Measurements from ENCODE around the gene PTGS1.

Gene PTGS1

DNA sequence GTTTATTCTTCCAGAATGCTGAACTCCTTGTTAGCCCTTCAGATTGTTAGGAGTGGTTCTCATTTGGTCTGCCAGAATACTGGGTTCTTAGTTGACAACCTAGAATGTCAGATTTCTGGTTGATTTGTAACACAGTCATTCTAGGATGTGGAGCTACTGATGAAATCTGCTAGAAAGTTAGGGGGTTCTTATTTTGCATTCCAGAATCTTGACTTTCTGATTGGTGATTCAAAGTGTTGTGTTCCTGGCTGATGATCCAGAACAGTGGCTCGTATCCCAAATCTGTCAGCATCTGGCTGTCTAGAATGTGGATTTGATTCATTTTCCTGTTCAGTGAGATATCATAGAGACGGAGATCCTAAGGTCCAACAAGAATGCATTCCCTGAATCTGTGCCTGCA, 21.9 kb downstream of the PTGS1 start:
- no peak overlapping the region for H3K4me2 ChIP-seq (ENCODE audit: low read depth, low read length)
- H3K27ac ChIP-seq (ENCODE audit: low read length), result no peak overlapping the region
- H3K4me1 ChIP-seq (ENCODE audit: low read length), result no peaks in the 10 kb centered on the region
- no peak overlapping the region for H3K4me3 ChIP-seq (ENCODE audit: low read length)
- no peaks in the 10 kb centered on the region for H3F3A ChIP-seq (ENCODE audit: insufficient read depth, low read length)
- no peaks in the 10 kb centered on the region for H3K9me3 ChIP-seq (replicated peaks; ENCODE audit: insufficient read depth, low read length)
- no peaks in the 10 kb centered on the region for H4K20me1 ChIP-seq (ENCODE audit: insufficient read depth, low read length)
- no peaks in the 10 kb centered on the region for H3K79me2 ChIP-seq (ENCODE audit: low read length)
- H3K9ac ChIP-seq (ENCODE audit: low read length), result no peak overlapping the region
- H3K36me3 ChIP-seq (replicated peaks; ENCODE audit: insufficient read depth, low read length), result no peaks in the 10 kb centered on the region
- TF ChIP-seq EZH2 (optimal IDR thresholded peaks at IDR 0.05; ENCODE audit: low read depth, low read length), result no peak
- TF ChIP-seq, protein P1, sequence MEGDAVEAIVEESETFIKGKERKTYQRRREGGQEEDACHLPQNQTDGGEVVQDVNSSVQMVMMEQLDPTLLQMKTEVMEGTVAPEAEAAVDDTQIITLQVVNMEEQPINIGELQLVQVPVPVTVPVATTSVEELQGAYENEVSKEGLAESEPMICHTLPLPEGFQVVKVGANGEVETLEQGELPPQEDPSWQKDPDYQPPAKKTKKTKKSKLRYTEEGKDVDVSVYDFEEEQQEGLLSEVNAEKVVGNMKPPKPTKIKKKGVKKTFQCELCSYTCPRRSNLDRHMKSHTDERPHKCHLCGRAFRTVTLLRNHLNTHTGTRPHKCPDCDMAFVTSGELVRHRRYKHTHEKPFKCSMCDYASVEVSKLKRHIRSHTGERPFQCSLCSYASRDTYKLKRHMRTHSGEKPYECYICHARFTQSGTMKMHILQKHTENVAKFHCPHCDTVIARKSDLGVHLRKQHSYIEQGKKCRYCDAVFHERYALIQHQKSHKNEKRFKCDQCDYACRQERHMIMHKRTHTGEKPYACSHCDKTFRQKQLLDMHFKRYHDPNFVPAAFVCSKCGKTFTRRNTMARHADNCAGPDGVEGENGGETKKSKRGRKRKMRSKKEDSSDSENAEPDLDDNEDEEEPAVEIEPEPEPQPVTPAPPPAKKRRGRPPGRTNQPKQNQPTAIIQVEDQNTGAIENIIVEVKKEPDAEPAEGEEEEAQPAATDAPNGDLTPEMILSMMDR (IDR thresholded peaks at IDR 0.05; ENCODE audit: low read length), result no peak
- no peak for TF ChIP-seq EZH2phosphoT487 (IDR thresholded peaks at IDR 0.05; ENCODE audit: low read length)
- no peak overlapping the region for H2AFZ ChIP-seq (ENCODE audit: low read length)
- H3K9me2 ChIP-seq (replicated peaks; ENCODE audit: insufficient read depth, low read length), result no peaks in the 10 kb centered on the region
- DNase-seq, result no peak
- no peaks in the 10 kb centered on the region for H3K27me3 ChIP-seq (replicated peaks; ENCODE audit: insufficient read depth, low read length)

DNA sequence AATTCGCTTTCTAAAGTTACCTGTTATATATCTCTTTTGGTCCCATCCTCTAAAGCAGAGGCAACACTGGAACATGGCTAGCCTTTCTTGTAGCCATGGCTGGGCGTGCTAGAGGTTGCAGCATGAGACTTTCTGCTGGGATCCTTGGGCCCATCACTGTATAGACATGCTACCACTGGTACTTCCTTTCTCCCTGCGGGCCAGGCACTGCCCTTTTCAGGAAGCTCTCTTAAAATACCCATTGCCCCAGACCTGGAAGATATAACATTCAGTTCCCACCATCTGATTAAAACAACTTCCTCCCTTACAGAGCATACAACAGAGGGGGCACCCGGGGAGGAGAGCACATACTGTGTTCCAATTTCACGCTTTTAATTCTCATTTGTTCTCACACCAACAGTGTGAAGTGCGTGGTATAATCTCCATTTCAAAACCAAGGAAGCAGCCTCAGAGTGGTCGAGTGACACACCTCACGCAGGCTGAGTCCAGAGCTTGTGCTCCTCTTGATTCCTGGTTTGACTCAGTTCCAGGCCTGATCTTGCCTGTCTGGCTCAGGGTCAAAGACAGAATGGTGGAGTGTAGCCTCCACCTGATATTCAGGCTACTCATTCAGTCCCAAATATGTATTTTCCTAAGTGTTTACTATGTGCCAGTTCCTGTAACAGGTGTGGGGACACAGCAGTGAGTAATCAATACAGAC, 22.6 kb downstream of the PTGS1 start:
- no peaks in the 10 kb centered on the region for H3K36me3 ChIP-seq (replicated peaks; ENCODE audit: insufficient read depth, low read length)
- no peak overlapping the region for H3K9ac ChIP-seq (ENCODE audit: low read length)
- no peak overlapping the region for H2AFZ ChIP-seq (ENCODE audit: low read length)
- H3K9me2 ChIP-seq (replicated peaks; ENCODE audit: insufficient read depth, low read length), result no peaks in the 10 kb centered on the region
- no peaks in the 10 kb centered on the region for H3K4me1 ChIP-seq (ENCODE audit: low read length)
- no peaks in the 10 kb centered on the region for H3K9me3 ChIP-seq (replicated peaks; ENCODE audit: insufficient read depth, low read length)
- no peak overlapping the region for H3K4me3 ChIP-seq (ENCODE audit: low read length)
- H3K27ac ChIP-seq (ENCODE audit: low read length), result no peak overlapping the region
- no peak for DNase-seq
- no peaks in the 10 kb centered on the region for H3K27me3 ChIP-seq (replicated peaks; ENCODE audit: insufficient read depth, low read length)
- no peaks in the 10 kb centered on the region for H4K20me1 ChIP-seq (ENCODE audit: insufficient read depth, low read length)
- TF ChIP-seq EZH2 (optimal IDR thresholded peaks at IDR 0.05; ENCODE audit: low read depth, low read length), result no peak
- no peak for TF ChIP-seq EZH2phosphoT487 (IDR thresholded peaks at IDR 0.05; ENCODE audit: low read length)
- TF ChIP-seq, protein P1 (IDR thresholded peaks at IDR 0.05; ENCODE audit: low read length), result no peak
- no peak overlapping the region for H3K4me2 ChIP-seq (ENCODE audit: low read depth, low read length)
- H3F3A ChIP-seq (ENCODE audit: insufficient read depth, low read length), result no peaks in the 10 kb centered on the region
- no peaks in the 10 kb centered on the region for H3K79me2 ChIP-seq (ENCODE audit: low read length)

DNA sequence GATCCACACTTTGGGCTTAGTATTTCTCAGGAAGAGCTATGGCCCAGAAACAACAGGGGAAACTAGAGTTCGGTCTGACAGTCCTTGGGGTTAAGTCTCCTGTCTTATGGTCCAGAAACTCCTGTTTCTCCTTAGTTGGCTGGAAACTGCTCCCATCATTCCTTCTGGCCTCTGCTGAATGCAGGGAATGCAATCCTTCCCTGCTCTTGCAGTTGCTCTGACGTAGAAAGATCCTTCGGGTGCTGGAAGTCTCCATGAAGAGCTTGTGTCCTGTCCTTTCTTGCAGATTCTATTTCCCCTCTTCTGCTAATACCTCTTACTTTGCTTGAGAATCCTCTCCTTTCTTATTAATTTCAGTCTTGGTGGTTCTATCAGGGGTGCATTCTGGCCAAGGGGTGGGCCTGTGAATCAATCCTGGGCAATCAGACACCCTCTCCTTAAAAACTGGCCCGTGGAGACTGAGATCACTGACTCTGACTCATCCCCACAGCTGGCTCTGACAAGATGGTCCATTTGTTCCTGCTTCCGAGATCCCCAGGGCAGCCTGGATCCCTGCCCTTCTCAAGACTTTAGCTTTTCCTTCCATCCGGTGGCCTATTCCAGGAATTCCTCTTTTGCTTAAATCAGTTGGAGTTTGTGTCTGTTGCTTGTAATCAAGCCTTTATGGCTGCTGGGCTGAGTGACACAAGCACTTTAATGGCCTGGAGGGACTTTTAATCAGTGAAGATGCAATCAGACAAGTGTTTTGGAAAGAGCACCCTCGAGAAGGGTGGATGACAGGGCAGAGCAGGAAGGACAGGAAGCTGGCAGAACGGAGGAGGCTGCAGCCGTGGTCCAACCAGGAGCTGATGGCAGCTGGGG, 23.7 kb downstream of the PTGS1 start:
- no peaks in the 10 kb centered on the region for H3K4me1 ChIP-seq (ENCODE audit: low read length)
- no peak overlapping the region for H3K9ac ChIP-seq (ENCODE audit: low read length)
- TF ChIP-seq EZH2 (optimal IDR thresholded peaks at IDR 0.05; ENCODE audit: low read depth, low read length) (no peak), EZH2phosphoT487 (IDR thresholded peaks at IDR 0.05; ENCODE audit: low read length) (no peak)
- TF ChIP-seq, protein P1 (IDR thresholded peaks at IDR 0.05; ENCODE audit: low read length), result no peak
- H3K4me2 ChIP-seq (ENCODE audit: low read depth, low read length), result no peak overlapping the region
- DNase-seq, result no peak
- H3K27me3 ChIP-seq (replicated peaks; ENCODE audit: insufficient read depth, low read length), result no peaks in the 10 kb centered on the region
- no peaks in the 10 kb centered on the region for H4K20me1 ChIP-seq (ENCODE audit: insufficient read depth, low read length)
- H3K79me2 ChIP-seq (ENCODE audit: low read length), result no peaks in the 10 kb centered on the region
- H3K27ac ChIP-seq (ENCODE audit: low read length), result no peak overlapping the region
- H2AFZ ChIP-seq (ENCODE audit: low read length), result no peak overlapping the region
- no peaks in the 10 kb centered on the region for H3F3A ChIP-seq (ENCODE audit: insufficient read depth, low read length)
- no peaks in the 10 kb centered on the region for H3K9me3 ChIP-seq (replicated peaks; ENCODE audit: insufficient read depth, low read length)
- no peaks in the 10 kb centered on the region for H3K9me2 ChIP-seq (replicated peaks; ENCODE audit: insufficient read depth, low read length)
- no peak overlapping the region for H3K4me3 ChIP-seq (ENCODE audit: low read length)
- no peaks in the 10 kb centered on the region for H3K36me3 ChIP-seq (replicated peaks; ENCODE audit: insufficient read depth, low read length)

Data from MM.1S (cell line).